Neural crest cell (in vitro differentiated cells): ENCODE results near the gene ZNF521. TPM values are rescaled to one million over a fixed set of nuclear protein-coding genes. Genes with fewer than 3 reads are reported as not detected.
A peak's percentile ranks its signal among the peaks of the same experiment; 100 is the strongest.

ENCODE experiments used
- DNase-seq: peaks from one replicate; pipeline ENCODE4 v3.0.0; 2021; ENCODE audit warnings: low read depth, mixed read lengths, low spot score
- H3K27ac Mint-ChIP-seq: one replicate; pipeline ENCODE4 v1.8.0; 2021; ENCODE audit warnings: mild to moderate bottlenecking, mixed read lengths; ENCODE audit not compliant: unreplicated experiment
- H3K27me3 Mint-ChIP-seq: 2 replicates; pipeline ENCODE4 v1.8.0; 2021; ENCODE audit warnings: low read depth, mild to moderate bottlenecking, mixed read lengths
- H3K36me3 Mint-ChIP-seq: 2 replicates; pipeline ENCODE4 v1.8.0; 2021; ENCODE audit warnings: low read depth, mild to moderate bottlenecking, mixed read lengths
- H3K4me1 Mint-ChIP-seq: 2 replicates; pipeline ENCODE4 v1.8.0; 2021; ENCODE audit warnings: mixed read lengths
- H3K4me3 Mint-ChIP-seq: one replicate; pipeline ENCODE4 v1.8.0; 2021; ENCODE audit warnings: mild to moderate bottlenecking, mixed read lengths
- H3K9me3 Mint-ChIP-seq: 2 replicates; pipeline ENCODE4 v1.8.0; 2021; ENCODE audit warnings: mixed read lengths
- total RNA-seq: library from RNA; stranded (reverse); gene quantifications from 2 replicates; pipeline ENCODE4 v1.2.1, GENCODE V29; 2021
- TF ChIP-seq, protein P1 (sequence below): fragments of 200-600 bp; sonication (generic); conservative IDR thresholded peaks from 2 replicates; pipeline ENCODE4 v1.5.0; 2021; ENCODE audit warnings: antibody characterized with exemption, mild to moderate bottlenecking

ZNF521 gene
- total RNA-seq, 1 donor from 2014 or later = 86.1 TPM

DNA sequence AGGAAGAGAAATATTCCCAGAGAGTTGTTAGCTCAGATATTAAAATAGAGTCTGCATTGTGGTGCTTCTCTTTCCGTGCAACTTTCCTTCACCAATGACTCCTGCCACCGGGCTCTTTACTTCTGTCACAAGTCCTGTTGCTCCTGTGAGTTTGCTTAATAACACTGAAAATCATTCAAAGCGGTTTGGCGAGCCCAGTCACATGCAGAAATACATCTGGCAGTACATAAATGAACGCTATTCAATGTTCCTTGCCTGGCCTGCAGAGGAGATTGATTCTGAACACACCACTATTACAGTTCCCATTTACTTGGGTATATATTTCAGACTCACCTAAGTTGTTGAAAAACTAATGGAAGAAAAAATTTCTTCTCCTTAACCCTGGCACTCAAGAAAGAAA is 276.6 kb downstream of the ZNF521 start:
- TF ChIP-seq, protein P1, sequence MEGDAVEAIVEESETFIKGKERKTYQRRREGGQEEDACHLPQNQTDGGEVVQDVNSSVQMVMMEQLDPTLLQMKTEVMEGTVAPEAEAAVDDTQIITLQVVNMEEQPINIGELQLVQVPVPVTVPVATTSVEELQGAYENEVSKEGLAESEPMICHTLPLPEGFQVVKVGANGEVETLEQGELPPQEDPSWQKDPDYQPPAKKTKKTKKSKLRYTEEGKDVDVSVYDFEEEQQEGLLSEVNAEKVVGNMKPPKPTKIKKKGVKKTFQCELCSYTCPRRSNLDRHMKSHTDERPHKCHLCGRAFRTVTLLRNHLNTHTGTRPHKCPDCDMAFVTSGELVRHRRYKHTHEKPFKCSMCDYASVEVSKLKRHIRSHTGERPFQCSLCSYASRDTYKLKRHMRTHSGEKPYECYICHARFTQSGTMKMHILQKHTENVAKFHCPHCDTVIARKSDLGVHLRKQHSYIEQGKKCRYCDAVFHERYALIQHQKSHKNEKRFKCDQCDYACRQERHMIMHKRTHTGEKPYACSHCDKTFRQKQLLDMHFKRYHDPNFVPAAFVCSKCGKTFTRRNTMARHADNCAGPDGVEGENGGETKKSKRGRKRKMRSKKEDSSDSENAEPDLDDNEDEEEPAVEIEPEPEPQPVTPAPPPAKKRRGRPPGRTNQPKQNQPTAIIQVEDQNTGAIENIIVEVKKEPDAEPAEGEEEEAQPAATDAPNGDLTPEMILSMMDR = no peak
- Mint-ChIP-seq H3K36me3 (peaks cover 4% of the 10 kb centered on the region), H3K27me3 (no peaks in the 10 kb centered on the region), H3K4me3 (peak overlapping the region; percentile 8), H3K4me1 (peaks cover 90% of the 10 kb centered on the region), H3K27ac (no peak overlapping the region), H3K9me3 (no peaks in the 10 kb centered on the region)
- DNase-seq = no peak

GRCh38 chr18:25074925-25075324 is 277.0 kb downstream of the ZNF521 start:
- TF ChIP-seq, protein P1 = no peak
- Mint-ChIP-seq H3K27ac (no peak overlapping the region), H3K9me3 (no peaks in the 10 kb centered on the region), H3K4me1 (peaks cover 86% of the 10 kb centered on the region), H3K27me3 (no peaks in the 10 kb centered on the region), H3K4me3 (peak overlapping the region; percentile 8), H3K36me3 (peaks cover 3% of the 10 kb centered on the region)
- no peak for DNase-seq

GRCh38 chr18:25072205-25072604 is 279.8 kb downstream of the ZNF521 start:
- TF ChIP-seq, protein P1 = no peak
- H3K36me3 Mint-ChIP-seq = peaks cover 3% of the 10 kb centered on the region
- DNase-seq = no peak

GRCh38 chr18:25067275-25068025 is 284.5 kb downstream of the ZNF521 start:
- Mint-ChIP-seq H3K4me3 (no peak overlapping the region), H3K27ac (no peak overlapping the region), H3K4me1 (peaks cover 48% of the 10 kb centered on the region), H3K27me3 (no peaks in the 10 kb centered on the region), H3K9me3 (no peaks in the 10 kb centered on the region), H3K36me3 (peaks cover 3% of the 10 kb centered on the region)
- DNase-seq = no peak
- TF ChIP-seq, protein P1 = no peak

More at GRCh38 chr18:25072205-25072604, 279.8 kb downstream of the ZNF521 start:
- Mint-ChIP-seq H3K4me1 (peaks cover 86% of the 10 kb centered on the region), H3K4me3 (peak overlapping the region; percentile 23), H3K27ac (no peak overlapping the region), H3K27me3 (no peaks in the 10 kb centered on the region), H3K9me3 (no peaks in the 10 kb centered on the region)

DNA sequence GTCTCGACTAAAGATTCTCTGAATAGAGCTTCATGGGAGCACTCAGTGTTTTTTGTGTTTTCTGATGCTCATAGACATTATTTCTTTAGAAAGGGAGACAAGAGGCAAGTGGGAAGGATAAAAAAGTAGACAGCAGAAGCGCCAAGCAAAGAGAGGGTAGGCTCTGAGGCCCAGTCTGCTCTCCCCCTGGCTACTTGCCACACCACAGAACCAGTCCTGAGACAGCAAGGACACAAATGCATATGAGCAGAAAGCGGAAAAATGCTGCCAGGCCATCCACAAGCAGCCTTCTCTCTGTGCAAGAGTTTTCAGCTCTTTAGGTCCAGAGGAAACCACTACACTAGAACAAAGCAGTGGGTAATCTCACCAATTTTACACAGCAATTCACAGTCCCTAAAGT is 285.4 kb downstream of the ZNF521 start:
- peaks cover 41% of the 10 kb centered on the region for H3K4me1 Mint-ChIP-seq
- TF ChIP-seq, protein P1 = no peak
- H3K27ac Mint-ChIP-seq = no peak overlapping the region
- no peaks in the 10 kb centered on the region for H3K27me3 Mint-ChIP-seq
- H3K4me3 Mint-ChIP-seq = no peak overlapping the region
- H3K36me3 Mint-ChIP-seq = peaks cover 5% of the 10 kb centered on the region
- no peak for DNase-seq
- H3K9me3 Mint-ChIP-seq = no peaks in the 10 kb centered on the region
